GM21515 (cell line): ENCODE results near the gene WFDC6.

Source experiments
- ATAC-seq: cut with Tn5 transposase; IDR thresholded peaks from one replicate; pipeline ENCODE4 v1.9.1; 2021; ENCODE audit not compliant: unreplicated experiment

WFDC6 gene

DNA sequence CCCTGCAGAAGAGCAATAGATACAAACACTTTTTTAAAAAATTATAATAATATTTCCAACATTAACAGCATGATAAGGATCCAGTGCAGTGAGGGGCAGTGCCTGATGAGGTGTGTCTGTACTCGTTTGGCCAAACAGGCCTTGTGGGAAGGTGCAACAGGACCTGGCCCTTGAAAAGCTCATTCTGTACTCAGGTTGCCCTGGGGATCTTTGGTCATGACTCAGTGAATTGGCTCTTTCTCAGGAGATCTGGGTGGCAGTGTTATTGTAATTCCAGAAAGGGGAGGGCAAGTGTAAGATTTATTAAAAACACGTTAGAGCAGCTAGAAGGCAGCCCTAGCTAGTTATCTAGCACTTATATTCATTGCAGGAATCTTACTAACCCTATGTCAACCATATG is 21.0 kb downstream of the WFDC6 start:
- no peak for ATAC-seq

GRCh38 chr20:45515147-45515913 is 24.0 kb downstream of the WFDC6 start, which contains the start of gene SPINT3:
TSS of gene SPINT3 (minus strand) at chr20:45515622. CDS start at chr20:45515608, 14 bp downstream.
- no peak for ATAC-seq

GRCh38 chr20:45510242-45510862 is 28.9 kb downstream of the WFDC6 start:
- ATAC-seq, result no peak

GRCh38 chr20:45509091-45509490 is 30.2 kb downstream of the WFDC6 start:
- no peak for ATAC-seq

DNA sequence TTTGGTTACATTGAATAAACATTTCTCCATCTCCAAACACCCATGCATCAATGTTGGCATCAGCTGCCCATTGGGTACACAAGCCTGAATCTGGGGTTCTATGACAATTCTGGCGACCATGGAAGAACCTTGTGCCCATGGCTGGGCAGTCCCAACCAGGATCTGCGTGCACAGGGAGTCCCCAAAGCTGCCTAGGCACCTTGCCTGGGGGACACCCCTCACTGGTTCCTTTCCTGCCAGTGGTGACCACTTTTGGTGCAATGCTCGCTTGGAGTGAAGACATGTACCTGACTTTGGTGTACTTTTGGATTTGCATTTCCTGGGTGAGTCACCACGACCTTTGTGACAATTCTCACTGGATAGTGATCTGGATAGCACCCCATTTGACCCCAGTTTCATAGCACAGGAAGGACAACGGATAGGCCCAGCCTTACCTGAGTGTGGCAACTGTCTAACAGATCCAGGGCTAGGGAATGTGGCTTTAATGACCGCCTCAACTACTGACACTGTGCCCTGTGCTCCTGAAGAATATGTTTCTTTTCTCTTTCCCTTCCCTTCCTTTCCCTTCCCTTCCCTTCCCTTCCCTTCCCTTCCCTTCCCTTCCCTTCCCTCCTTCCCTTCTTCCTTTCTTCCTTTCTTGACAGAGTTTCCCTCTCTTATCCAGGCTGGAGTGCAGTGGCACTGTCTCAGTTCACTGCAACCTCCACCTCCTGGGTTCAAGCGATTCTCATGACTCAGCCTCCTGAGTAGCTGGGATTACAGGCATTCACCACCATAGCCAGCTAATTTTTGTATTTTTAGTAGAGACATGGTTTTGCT is 31.0 kb downstream of the WFDC6 start:
- ATAC-seq, result no peak

GRCh38 chr20:45507011-45507820 is 32.1 kb downstream of the WFDC6 start:
- ATAC-seq, result no peak

DNA sequence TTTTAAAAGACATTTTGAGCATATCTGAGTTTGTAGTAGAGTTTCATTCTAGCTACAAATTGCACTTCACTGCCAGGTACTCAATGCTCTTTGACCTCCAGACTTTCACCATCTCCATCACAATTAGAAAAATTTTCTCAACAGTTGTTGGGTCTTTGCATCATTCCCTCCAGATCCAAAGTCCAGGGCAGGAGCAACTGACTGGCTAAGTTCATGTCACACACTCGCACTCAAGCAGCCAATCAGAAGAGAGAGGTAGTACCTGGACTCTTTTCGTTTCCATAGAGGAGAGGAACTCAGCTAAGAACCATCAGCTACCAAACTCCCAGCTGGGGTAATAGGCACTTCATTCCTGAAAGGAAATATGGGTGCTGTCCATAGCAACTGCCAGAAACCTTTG is 32.9 kb downstream of the WFDC6 start:
- ATAC-seq, result no peak

- no peak for ATAC-seq
Measured at GRCh38 chr20:45503403-45503802, 35.9 kb downstream of the WFDC6 start.

DNA sequence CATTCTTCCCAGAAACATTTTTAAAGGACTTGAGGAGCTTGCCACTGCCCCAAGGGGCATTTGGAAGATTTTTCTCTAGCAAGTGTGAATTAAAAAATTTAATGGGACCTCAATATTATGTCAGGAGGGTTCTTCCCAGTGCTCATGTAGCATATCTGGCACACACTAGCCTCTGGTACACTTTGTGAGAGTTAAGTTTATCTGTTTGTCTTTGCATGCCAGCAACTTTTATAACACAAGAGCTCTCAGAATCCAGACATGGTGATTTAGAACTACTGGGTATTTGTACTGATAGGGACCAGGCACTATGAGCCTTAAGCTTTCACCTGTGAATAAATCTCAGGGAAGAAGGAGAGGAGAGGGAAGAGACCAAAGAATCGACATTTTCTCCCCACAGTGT is 36.7 kb downstream of the WFDC6 start:
- no peak for ATAC-seq

DNA sequence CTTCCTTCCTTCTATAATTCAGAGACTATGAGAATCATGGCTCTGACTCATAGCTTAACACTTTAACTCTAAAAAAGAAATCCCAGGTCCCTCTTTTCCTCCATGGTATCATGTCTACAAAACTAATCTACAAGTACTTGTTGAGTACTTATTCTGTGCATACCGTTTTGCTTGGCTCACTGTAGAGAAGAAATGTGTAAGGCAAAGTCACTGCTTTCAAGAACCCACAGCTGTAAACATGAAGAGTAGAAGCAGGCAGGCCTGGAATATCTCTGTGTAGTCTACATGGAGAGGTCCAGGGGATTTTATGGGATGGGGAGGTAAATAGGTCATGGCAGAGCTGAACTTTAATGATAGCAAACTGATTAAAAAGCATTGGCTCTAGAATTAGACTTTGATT is 37.7 kb downstream of the WFDC6 start:
- ATAC-seq, result no peak

DNA sequence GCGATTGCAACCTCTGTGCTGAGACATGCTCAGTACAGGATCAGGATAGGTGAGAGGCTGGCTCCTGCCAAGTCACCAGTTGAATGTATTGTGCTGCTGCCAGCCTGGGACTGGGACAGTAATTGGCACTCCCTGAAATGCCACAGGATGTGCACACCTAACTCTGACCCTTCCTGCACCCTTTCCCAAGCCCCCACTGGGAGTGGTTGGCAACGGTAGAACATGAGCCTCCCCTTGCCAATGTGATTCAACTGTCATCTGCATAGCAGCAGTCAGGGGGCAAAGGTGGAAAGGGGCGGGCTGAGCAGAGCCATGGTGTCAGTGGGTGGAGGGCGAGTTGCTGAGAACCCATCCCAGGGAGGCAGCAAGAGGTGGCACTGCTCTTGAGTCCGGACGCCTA is 39.3 kb downstream of the WFDC6 start:
- ATAC-seq, result no peak

GRCh38 chr20:45497971-45498494 is 41.2 kb downstream of the WFDC6 start:
- no peak for ATAC-seq

DNA sequence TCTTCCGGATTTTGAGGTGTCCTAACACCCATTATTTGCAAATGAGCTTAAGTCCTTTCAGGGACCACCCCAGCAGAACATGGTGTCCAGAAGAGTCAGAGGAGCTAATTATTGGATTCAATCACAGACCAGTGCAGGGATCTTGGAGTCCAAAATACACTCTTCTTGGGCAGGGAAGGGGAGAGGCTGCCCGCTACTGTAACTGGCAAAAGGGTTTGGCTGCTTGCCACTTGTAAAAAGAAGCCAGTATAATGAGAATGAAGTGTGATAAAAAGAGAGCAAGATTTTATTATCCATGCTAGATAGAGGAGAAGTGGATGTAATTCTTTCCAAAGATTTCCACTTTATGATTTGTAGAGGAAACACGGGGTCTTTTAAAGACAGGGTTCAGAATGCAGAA is 43.1 kb downstream of the WFDC6 start:
- no peak for ATAC-seq

- no peak for ATAC-seq
Measured at GRCh38 chr20:45495501-45495941, 43.8 kb downstream of the WFDC6 start.

DNA sequence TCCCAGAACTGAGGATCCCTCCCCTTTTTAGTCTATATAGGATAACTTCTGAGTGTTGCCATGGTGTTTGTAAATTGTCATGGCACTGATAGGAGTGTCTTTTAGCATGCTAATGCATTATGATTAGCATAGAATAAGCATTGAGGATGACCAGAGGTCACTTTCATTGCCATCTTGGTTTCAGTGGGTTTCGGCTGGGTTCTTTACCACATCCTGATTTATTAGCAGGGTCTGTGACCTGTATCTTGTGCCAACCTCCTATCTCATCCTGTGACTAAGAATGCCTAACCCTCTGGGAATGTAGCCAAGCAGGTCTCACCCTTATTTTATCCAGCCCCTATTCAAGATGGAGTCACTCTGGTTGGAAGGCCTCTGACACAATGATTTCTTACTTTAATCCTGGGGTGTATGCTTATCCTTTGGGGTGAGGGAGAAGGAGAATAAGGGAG is 50.2 kb downstream of the WFDC6 start:
- ATAC-seq, result no peak

DNA sequence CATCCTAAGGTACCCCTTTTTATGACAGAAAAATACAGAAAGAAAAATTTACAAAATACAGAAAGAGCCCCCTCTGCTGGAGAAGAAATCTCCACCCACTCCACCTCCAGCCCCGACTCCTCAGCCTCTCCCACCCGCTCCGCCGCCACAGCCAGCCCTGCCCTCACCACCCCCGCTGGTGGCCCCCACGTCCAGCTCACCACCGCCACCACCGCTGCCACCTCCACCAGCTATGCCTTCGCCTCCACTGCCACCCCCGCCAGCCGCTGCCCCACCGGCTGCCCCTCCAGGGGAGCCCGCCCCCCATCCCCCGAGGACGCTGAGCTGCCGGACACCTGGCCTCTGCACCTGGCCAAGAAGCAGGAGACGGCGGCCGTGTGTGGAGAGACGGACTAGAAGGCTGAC is 52.0 kb downstream of the WFDC6 start:
- ATAC-seq, result no peak

- ATAC-seq, result no peak
Measured at GRCh38 chr20:45485388-45485787, 53.9 kb downstream of the WFDC6 start.

DNA sequence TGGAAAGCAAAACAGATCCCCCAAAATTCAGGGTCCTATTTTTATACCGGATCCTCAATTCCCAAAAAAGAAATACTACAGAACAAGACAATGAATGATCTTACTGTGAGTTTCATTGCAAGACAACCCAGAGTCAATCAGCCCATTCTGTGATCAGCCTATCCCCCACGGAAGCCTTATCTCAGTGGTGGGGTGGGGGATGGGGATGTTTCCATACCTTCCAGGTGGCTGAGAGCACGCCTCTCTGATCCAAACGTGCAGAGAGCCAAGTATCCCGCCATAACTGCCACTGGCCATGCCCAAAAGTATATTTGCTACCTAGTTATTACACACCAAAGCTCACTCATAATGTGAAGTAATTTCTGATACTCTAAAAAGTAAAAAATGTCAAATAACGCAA is 54.6 kb downstream of the WFDC6 start:
- ATAC-seq, result no peak
